Measurements from ENCODE around the gene VMAC. TPM values are rescaled to one million over a fixed set of nuclear protein-coding genes. Genes with fewer than 3 reads are reported as not detected.

The VMAC gene
- total and polyA plus RNA-seq, 9 of the 15 experiments (the other 6 are each of a cell fraction or from before 2014, with no cell fraction given): 0.03 to 3.4 (median 1.1) TPM

DNA sequence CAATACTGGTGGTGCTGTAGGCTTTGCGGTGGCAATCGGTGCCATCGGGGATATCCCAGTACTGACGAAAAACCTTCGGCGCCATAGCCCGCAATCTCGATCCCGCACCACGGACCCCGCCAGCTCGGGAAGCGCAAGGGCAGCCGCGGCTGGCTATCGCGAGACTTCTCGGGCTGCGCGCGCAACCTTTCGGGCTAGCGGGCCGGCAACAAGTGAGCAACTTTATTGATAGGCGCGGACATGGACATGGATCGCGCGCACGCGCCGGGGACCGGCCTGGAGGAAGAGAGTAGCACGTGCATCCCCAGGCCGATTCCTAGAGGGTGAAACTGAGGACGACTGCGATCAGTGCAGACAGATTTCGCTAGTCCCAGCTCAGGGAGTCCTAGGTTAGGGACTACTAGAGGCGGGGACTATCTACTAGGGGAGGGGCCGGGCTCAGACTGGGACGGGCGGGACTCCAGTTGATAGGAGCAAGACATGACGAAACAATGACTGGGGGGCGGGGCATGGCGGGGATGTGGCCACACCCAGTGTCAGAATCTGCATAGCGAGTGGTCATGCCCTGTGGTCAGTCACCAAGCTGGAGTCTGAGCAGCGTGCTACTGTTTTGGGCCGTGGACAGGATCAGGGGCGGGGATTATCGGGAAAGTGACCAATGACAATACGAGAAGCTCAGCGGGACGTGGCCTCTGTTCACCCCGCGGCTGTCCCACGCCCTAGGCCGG is 884 bp upstream of the VMAC start, which contains the start of gene NDUFA11 (continued):
- TF ChIP-seq, protein P1, sequence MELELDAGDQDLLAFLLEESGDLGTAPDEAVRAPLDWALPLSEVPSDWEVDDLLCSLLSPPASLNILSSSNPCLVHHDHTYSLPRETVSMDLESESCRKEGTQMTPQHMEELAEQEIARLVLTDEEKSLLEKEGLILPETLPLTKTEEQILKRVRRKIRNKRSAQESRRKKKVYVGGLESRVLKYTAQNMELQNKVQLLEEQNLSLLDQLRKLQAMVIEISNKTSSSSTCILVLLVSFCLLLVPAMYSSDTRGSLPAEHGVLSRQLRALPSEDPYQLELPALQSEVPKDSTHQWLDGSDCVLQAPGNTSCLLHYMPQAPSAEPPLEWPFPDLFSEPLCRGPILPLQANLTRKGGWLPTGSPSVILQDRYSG (tag; conservative IDR thresholded peaks at IDR 0.05; ENCODE audit: low read depth): no peak
- TF ChIP-seq EGR1 (conservative IDR thresholded peaks at IDR 0.05) (peak; percentile 6; the same call in 1 of the 2 replicates), PHF8 (IDR thresholded peaks at IDR 0.05; ENCODE audit: borderline replicate concordance, low read length) (peak; percentile 94), MAFK (IDR thresholded peaks at IDR 0.05; ENCODE audit: low read length) (no peak), NCOA2 (IDR thresholded peaks at IDR 0.05; ENCODE audit: partially characterized antibody in 2 of 2) (no peak), TEAD2 (tag; IDR thresholded peaks at IDR 0.05) (no peak), RCOR1 (IDR thresholded peaks at IDR 0.05; ENCODE audit: borderline replicate concordance in 1 of 2, low read depth in 2 of 2, low read length in 2 of 2) (peak in 1 of 2 experiments; percentile 4; a peak in 1 of 4 replicates), SMARCA4 (IDR thresholded peaks at IDR 0.05) (no peak), ZNF175 (CRISPR knock-in tag; IDR thresholded peaks at IDR 0.05; ENCODE audit: low read depth) (no peak), POLR2H (tag; IDR thresholded peaks at IDR 0.05; ENCODE audit: low read depth) (no peak), TEAD4 (IDR thresholded peaks at IDR 0.05; ENCODE audit: low read length) (no peak; the same call in 1 of the 2 replicates), TEAD4 (CRISPR knock-in tag; IDR thresholded peaks at IDR 0.05; ENCODE audit: borderline replicate concordance) (no peak), ZNF121 (CRISPR knock-in tag; conservative IDR thresholded peaks at IDR 0.05) (no peak), BHLHE40 (IDR thresholded peaks at IDR 0.05; ENCODE audit: low read length) (peak; percentile 96), ETS2 (tag; IDR thresholded peaks at IDR 0.05; ENCODE audit: borderline replicate concordance, poor library complexity, severe bottlenecking) (no peak), DMBX1 (CRISPR knock-in tag; IDR thresholded peaks at IDR 0.05; ENCODE audit: borderline replicate concordance) (no peak)
- TF ChIP-seq, protein P2, sequence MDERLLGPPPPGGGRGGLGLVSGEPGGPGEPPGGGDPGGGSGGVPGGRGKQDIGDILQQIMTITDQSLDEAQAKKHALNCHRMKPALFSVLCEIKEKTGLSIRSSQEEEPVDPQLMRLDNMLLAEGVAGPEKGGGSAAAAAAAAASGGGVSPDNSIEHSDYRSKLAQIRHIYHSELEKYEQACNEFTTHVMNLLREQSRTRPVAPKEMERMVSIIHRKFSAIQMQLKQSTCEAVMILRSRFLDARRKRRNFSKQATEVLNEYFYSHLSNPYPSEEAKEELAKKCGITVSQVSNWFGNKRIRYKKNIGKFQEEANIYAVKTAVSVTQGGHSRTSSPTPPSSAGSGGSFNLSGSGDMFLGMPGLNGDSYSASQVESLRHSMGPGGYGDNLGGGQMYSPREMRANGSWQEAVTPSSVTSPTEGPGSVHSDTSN (CRISPR knock-in tag; IDR thresholded peaks at IDR 0.05; ENCODE audit: low read depth): no peak
- TF ChIP-seq, protein P2 (tag; conservative IDR thresholded peaks at IDR 0.05; ENCODE audit: low read depth): 0 out of 2 replicates have a peak, but pooled peaks have one; percentile 56
- TF ChIP-seq, protein P3, sequence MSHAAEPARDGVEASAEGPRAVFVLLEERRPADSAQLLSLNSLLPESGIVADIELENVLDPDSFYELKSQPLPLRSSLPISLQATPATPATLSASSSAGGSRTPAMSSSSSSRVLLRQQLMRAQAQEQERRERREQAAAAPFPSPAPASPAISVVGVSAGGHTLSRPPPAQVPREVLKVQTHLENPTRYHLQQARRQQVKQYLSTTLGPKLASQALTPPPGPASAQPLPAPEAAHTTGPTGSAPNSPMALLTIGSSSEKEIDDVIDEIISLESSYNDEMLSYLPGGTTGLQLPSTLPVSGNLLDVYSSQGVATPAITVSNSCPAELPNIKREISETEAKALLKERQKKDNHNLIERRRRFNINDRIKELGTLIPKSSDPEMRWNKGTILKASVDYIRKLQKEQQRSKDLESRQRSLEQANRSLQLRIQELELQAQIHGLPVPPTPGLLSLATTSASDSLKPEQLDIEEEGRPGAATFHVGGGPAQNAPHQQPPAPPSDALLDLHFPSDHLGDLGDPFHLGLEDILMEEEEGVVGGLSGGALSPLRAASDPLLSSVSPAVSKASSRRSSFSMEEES (CRISPR knock-in tag; IDR thresholded peaks at IDR 0.05): no peak
- TF ChIP-seq, protein P4, sequence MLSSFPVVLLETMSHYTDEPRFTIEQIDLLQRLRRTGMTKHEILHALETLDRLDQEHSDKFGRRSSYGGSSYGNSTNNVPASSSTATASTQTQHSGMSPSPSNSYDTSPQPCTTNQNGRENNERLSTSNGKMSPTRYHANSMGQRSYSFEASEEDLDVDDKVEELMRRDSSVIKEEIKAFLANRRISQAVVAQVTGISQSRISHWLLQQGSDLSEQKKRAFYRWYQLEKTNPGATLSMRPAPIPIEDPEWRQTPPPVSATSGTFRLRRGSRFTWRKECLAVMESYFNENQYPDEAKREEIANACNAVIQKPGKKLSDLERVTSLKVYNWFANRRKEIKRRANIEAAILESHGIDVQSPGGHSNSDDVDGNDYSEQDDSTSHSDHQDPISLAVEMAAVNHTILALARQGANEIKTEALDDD (IDR thresholded peaks at IDR 0.05): peak; percentile 60; the same call in 1 of the 2 replicates
- TF ChIP-seq, protein P5, sequence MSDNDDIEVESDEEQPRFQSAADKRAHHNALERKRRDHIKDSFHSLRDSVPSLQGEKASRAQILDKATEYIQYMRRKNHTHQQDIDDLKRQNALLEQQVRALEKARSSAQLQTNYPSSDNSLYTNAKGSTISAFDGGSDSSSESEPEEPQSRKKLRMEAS (CRISPR knock-in tag; IDR thresholded peaks at IDR 0.05): peak; percentile 97
